GM21717 (cell line): ENCODE results near the gene COMTD1.
A peak's percentile ranks its signal among the peaks of the same experiment; 100 is the strongest.
"Not testable (repeated sequence)": the region's sequence is repeated elsewhere in the genome, so short reads cannot be mapped to it uniquely, and the experiment has no call there.

Experiments used
- ATAC-seq: cut with Tn5 transposase; IDR thresholded peaks from one replicate; pipeline ENCODE4 v1.9.1; 2021; ENCODE audit warnings: mild to moderate bottlenecking, moderate library complexity; ENCODE audit not compliant: unreplicated experiment

Gene COMTD1

DNA sequence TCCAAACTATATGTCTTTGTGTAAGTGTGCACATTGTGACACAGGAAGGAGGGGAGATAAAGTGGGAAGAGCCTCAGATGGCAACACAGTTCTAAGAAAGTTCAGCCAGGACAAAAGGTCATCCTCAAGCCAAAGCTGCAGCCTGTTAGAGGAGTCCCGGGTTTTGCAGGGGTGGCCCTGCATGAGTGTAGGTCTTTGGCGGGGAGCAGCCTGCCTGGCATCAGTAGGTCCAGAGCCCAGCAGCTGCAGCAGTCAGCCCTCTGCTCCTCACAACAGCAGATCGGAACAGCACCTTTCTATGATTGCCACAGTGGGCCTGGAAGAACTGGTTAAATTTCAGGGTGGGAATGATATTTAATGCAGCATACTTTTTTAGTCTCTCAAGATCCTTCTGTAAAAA, 38.7 kb downstream of the COMTD1 start:
- no peak for ATAC-seq

DNA sequence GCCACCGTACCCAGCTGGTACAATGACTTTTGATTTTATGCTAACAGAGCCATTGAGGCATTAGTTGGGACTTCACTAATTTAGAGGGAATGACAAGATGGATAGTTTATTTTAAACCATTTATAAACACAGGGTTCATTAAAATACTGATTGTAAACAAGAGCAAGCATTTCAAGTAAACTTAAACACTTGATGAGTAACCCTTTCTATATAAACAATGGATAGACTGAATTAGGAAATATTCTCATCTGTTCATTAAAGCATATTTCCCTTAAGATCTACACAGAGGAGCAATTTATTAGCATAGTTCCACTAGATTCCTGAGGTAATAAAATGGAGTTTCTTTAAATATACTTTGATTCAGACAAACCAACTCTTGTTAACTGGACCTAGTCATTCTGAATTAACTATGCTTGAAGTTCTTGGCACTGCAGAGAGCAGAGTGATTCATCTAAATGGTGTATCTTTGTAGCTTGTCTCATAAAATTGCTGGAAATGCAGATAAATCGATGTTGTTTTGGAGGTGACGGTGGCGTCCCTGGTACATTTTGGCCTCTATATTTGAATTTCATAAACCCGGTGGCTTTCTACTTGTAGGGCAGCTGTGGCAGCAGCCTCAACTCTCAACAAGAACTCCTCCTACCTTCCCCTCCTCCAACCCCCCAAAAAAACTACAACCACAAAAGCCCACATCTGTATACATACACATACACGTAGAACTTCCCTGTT, 40.6 kb downstream of the COMTD1 start:
- no peak for ATAC-seq

DNA sequence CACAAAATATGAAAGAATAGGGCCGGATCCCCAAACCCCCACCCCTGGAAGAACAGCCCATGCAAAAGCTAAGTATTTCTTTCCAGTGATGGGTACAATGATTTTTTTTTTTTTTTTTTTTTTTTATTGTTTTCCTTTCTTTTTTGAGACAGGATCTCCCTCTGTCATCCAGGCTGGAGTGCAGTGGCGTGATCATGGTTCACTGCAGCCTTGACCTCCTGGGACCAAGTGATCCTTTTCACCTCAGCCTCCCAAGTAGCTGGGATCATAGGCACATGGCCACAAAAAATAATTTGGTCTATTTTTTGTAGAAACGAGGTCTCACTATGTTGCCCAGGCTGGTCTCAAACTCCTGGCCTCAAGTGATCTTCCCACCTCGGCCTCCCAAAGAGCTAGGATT, 41.1 kb downstream of the COMTD1 start:
- ATAC-seq, result not testable (repeated sequence)

DNA sequence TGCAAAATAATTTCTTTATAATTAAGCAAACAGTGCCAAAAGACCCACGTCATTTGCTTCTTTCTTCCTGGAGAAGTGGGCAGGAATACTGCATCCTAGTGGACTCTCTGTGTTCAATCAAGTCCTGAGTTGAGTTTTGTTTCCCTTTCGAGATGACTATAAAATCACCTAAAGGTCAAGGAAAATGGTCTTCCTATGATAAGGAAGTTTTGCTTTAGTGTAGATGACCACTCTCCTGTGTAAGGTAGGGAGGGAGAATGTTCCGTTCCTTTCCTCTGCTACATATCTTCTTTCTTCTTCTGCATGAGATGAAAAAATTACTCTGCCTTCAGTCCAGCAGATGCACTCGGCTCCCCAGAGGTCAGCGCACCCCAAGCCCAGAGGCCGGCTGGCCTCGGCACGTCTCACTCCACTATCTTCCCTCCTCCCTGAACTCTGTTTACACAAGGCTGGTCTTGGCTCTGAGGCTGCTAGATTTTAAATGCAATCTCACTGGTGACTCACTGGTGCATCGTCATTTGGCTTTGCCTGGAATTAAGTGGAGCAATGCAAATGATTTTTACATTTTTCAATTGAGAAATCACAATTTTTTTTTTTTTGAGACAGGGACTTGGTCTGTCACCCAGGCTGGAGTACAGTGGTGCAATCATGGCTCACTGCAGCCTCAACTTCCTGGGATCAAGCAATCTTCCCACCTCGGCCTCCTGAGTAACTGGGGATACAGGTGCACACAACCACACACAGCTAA, 43.8 kb downstream of the COMTD1 start:
- no peak for ATAC-seq

DNA sequence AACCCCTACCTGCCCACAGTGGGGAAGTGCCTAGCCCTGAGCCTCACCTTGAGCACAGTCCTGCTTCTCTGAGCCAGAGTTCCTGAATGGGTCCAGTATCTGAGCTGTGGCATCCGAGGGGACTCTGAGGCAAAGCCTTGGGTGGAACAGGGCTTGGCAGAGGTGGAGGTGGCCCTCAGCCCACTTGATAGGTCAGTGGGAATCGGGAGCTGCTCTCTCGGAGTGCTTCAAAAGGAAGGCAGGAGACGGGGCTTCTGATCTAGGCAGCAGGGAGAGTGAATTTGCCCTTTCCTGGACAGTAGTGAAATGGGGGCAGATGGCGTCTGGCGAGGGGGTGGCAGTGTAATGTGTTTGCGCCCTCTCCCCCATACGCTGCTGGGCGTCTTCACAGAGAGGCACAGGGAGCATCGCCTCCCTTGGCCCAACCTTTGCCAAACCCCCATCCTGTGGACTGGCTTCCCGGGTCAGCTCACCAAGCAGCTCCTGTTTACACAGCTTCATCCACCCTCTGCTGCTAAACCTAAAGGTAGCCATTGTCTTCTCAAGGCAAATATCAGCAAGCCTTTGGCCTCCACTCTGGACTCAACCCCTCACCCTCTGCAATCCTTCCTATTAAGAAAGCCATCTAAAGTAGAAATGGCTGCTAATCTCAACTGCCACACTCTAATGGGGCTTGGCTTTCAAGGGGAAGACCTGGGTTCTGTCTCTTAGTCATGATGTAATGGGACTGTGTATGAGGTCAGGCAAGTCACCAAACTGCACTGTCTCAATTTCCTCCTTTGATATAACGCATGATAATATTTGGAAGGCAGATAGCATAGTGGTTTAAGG, 46.3 kb downstream of the COMTD1 start:
- ATAC-seq, result no peak

DNA sequence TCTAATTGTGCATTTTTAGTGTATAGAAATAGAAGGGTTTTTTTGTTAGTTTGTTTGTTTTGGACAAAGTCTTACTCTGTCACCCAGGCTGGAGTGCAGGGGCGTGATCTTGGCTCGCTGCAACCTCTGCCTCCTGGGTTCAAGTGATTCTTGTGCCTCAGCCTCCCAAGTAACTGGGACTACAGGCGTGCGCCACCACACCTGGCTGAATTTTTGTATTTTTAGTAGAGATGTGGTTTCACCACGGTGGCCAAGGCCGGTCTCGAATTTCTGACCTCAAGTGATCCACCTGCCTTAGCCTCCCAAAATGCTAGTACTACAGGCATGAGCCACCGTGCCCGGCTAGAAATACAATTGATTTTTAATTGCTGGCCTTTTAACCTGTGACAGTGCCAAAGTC, 47.2 kb downstream of the COMTD1 start:
- ATAC-seq, result not testable (repeated sequence)

DNA sequence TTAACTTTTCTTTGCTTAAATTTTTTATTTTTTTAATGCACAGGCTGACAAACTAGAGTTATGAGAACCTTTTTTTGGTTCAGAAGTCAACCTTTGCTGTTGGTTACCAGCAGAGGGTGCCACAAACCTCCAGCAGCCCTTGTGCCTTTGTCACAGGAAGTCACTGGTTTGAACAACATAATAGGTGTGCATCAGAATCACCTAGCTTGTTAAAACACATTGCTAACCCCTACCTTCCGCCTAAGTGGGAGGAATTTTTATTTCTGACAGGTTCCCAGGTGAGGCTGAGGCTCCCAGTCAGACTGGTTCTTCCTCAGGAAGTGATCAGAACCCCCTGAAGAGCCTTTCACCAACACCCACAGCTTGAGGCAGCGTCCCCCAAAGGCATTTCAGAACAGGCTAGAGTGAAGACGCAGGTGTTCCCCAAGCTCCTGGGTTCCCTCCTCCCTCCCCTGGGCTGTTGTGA, 47.8 kb downstream of the COMTD1 start:
- ATAC-seq, result peak; percentile 63

DNA sequence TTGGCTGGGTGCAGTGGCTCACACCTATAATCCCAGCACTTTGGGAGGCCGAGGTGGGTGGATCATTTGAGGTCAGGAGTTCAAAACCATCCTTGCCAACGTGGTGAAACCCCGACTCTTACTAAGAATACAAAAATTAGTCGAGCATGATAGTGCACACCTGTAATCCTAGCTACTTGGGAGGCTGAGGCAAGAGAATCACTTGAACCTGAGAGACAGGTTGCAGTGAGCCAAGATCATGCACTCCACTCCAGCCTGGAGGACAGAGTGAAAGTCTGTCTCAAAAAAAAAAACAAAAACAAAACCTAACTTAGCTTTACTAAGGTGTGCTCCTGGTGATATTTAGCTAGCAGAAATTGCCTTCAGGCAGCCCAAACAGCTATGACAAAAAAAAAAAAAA, 49.4 kb downstream of the COMTD1 start:
- no peak for ATAC-seq
